Epithelial cell of esophagus (primary cell): Measurements from ENCODE around the gene PTPRN2.

Source experiments
- DNase-seq: peaks from one replicate; pipeline ENCODE4 v3.0.0; 2010; ENCODE audit warnings: low read depth
- H3K4me3 ChIP-seq: 2 replicates; pipeline ENCODE4 v1.5.1; 2011; ENCODE audit warnings: mild to moderate bottlenecking, low read length, control low read depth
- CTCF ChIP-seq: IDR thresholded peaks from 2 replicates; pipeline ENCODE4 v1.5.1; 2011; ENCODE audit warnings: low read depth, mild to moderate bottlenecking, low read length, control low read depth, inconsistent platforms; ENCODE audit not compliant: insufficient read depth; ENCODE audit errors: missing control alignments

Gene PTPRN2

GRCh38 chr7:157997080-157997440, 590.6 kb downstream of the PTPRN2 start:
- no peak for TF ChIP-seq CTCF
- H3K4me3 ChIP-seq = no peak overlapping the region
- no peak for DNase-seq

- TF ChIP-seq CTCF = no peak
- H3K4me3 ChIP-seq = no peak overlapping the region
These were observed 591.1 kb downstream of the PTPRN2 start for GRCh38 chr7:157996359-157997079.

GRCh38 chr7:157995815-157996214, 591.8 kb downstream of the PTPRN2 start:
- TF ChIP-seq CTCF = no peak
- no peak overlapping the region for H3K4me3 ChIP-seq
- no peak for DNase-seq

More at GRCh38 chr7:157996359-157997079, 591.1 kb downstream of the PTPRN2 start:
- DNase-seq = no peak

GRCh38 chr7:157994319-157994718, 593.3 kb downstream of the PTPRN2 start:
- H3K4me3 ChIP-seq = no peak overlapping the region
- DNase-seq = no peak
- no peak for TF ChIP-seq CTCF

- no peak overlapping the region for H3K4me3 ChIP-seq
- no peak for TF ChIP-seq CTCF
- no peak for DNase-seq
These were observed 594.1 kb downstream of the PTPRN2 start for GRCh38 chr7:157993406-157994105.

- H3K4me3 ChIP-seq = no peak overlapping the region
- no peak for DNase-seq
- TF ChIP-seq CTCF = no peak
These were observed 595.0 kb downstream of the PTPRN2 start for GRCh38 chr7:157992511-157993160.

- DNase-seq = no peak
- TF ChIP-seq CTCF = no peak
- no peak overlapping the region for H3K4me3 ChIP-seq
These were observed 595.9 kb downstream of the PTPRN2 start for GRCh38 chr7:157991761-157992160.
